GM12891 (cell line): ENCODE measurements around the gene PISD.

Experiments used
- POLR2A ChIP-seq: IDR thresholded peaks from 2 replicates; pipeline ENCODE4 v1.6.1; 2011; ENCODE audit warnings: low read depth, low read length, control low read depth
- POU2F2 ChIP-seq: IDR thresholded peaks from 2 replicates; pipeline ENCODE4 v1.6.1; 2011; ENCODE audit warnings: low read depth, mild to moderate bottlenecking, control low read depth, low read length, moderate library complexity

- TF ChIP-seq POLR2A = no peak
- TF ChIP-seq POU2F2 = no peak
These were observed 89.1 kb downstream of the PISD start for GRCh38 chr22:31572939-31573338.
